NCI-H345 treated with DMSO at 0.1 percent for 48 hours (cell line): Measurements from ENCODE around the gene NRAP.

Experiments used
- DNase-seq: peaks from one replicate; lab custom pipeline; 2025; ENCODE audit not compliant: unreplicated experiment; lab: John Stamatoyannopoulos, UW

NRAP gene

DNA sequence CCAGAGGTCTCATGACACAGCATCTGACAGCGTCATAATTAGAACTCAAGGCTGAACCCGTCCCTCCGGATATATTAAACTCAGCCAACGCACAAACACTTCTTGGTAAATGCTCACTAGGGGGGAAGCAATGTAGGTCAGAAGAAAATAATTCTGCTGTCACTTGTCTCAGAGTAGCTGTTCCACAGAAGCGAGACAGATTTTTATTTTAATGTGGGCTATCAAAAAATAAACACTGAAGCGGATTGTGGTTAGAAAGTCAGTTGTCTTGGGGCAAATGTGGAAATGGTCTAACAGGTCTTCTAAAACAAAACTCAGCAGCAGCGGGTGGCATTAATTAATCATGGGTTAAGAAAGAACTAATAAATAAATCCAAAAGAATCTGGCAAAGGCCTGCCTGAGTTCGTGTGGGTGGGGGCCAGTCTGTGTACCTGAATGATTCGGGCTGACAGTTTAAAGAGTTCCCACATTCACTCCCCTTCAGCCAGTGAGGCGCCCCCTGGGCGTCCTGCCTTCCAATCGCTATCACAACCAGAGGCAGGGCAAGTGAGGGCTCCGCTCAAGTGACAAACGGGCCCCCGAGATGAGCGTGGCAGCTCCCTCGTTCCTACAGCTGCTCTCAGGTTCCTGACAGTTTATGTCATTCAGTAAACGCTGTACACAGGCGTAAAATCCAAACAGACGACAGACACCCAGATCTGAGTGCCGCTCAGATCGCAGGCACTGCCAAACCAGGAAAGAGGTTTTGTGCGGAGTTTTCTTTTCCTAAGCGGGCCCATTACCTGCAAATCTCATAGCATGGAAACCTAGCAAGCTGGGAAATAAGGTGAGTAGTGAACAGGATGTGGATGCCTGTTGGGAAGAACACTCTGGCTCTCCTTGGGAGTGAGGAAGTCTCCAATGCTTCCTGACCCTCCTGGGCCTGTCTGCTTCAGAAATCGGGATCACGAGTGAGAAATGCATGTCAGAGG lies 52.9 kb downstream of the NRAP start:
- DNase-seq, result no peak

- DNase-seq, result no peak
Observed at GRCh38 chr10:113609704-113610108, 54.1 kb downstream of the NRAP start.

DNA sequence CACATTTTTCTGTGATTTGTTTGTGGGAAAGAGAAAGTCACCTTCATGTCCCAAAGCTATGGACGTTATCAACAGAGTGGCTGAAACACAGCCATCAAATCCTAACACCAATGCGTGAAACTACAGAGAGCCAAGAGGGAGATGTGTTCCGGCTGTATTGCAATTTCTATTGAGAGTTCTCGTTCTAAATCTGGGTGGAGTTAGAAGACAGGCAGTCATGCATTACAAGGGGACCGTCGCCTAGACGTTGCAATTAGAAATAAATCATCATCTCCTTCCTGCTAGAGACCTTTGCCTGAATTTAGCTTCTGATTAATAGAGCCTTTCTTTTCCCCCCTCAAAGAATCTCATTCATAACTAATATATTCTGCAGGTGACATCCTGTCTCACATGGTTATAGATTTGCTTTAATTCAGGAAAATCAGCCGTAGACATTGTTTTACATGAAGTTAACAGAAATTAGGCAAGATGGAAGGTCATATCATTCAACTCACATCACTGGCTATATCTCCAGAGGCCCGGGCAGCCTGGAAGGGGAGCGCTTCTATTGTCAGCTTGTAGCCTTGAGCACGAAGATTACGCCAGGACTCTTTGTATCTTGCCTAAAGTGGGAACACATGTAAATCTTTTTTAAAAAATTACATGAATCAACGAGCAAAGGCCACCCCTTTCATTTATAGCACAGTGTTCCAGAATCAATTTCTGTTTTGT lies 58.4 kb downstream of the NRAP start:
- no peak for DNase-seq

DNA sequence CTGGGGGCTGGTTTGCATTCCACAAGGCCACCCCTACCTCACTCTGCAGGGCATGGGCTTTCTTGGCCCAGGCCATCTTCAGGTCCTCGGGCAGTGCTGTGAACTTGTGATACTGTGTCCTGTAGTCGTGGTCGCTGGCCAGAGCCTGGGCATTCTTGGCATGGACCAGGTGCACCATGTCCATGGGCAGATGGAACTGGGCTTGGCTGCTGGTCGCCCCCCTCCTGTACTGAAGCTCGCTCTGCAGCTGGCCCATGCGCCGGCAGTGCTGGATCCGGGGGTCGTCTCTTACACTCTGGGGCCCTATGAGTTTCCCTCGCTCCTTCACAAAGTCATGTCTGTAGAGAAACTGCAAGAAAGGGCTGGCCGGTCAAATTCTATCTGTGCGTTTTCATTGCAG lies 59.3 kb downstream of the NRAP start:
- no peak for DNase-seq

- DNase-seq, result no peak
Observed at GRCh38 chr10:113603057-113603777, 60.6 kb downstream of the NRAP start.

DNA sequence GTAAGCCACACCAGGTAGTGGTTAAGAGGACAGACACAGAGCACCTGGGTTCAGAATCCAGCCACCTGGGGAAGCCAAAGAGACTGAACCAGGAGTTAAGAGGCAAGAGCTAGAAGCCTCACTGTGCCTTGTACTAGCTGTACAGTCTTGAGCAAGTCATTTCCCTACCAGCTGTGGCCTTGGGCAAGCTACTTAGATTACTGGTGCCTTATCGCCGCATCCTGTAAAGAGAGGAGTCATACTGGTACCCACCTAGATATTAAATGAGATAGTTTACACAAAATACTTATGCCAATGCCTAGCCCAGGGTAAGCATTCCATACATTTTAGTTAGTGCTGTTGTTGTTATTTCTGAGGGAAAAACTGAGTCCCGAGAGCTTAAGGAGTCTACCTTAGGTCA lies 63.3 kb downstream of the NRAP start:
- DNase-seq, result no peak

DNA sequence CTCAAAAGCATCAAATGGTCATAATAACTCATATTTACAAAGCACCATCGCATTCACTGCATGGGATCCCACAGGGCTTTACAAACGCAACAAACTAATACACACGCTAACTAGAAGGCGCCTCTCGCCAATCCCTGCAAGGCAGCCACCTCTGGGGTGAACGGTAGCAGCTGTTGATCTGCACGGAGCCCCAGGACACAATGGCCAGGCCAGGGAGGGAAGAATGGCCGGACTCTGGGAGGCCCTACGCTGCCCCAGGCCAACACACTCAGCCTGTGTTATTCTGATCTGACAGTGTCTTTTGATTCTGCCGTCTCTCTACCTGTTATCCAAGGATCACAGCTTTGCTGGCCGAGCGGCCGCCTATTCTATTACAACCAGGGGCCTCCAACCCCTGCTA lies 69.2 kb downstream of the NRAP start:
- DNase-seq, result no peak

DNA sequence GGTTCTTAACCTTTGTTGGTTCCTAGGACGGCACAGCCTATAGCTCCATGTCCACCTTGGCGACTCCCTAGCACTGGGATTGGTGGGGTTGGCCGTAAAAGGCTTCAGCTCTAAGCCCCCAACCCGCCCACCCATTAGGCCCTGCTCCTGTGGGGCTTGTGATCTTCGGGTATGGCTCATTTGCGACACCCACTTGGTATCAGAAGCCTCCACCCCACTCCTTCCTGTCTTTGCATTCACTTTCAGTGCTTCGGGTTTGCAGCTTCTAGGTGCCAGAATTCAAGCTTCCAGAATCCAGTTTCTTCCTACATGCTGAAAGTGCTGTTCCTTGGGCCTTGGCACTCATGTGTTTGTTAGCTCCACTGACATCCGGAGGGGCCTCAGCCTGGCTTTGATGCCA lies 71.5 kb downstream of the NRAP start:
- no peak for DNase-seq

- no peak for DNase-seq
Observed at GRCh38 chr10:113590581-113590980, 73.3 kb downstream of the NRAP start.

DNA sequence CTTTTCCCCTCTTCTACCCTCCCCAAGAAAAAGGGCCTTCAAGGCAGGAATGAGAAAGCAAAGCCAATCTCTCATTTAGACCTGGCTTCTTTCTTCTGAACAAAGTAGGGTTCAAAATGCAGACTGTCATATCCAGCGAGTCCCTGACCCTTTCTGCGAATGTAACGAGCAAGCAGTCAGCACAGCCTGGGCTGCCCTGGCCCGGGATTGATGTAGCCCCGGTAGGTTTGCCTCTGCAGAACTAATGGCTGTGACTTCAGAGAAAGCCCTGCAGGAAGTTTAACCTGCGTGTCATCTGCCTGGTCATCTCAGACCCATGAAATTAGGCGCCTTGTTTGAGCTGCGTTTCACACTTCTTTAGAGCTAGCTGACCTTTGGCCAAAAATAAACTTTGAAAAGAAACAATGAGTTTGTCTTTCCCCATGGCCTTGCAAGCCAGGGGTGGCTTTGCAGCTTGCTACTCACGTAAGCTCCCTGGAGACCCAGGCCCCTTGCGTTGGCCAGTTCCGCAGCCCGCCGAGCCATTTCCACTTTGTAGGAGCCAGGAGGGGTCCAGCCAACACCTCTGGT lies 74.6 kb downstream of the NRAP start:
- no peak for DNase-seq

DNA sequence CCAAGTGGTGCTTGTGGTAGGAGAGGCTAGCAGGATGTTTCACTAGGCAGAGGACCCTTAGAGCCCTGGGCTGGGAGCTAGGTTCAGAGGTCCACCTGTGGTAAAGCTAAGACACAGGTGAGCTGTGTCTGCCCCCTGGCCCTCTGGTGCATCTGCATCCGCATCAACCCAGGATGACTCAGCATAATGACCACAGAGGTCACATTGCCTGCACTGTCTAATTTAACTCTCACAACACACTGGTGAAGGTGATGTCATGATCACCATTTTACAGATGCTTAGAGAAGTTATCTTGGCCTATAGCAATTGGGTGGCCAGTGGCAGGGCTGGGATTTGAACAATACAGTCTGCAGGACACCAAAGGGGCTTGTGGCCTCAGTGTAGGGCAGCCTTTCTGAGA lies 77.9 kb downstream of the NRAP start:
- DNase-seq, result no peak

- no peak for DNase-seq
Observed at GRCh38 chr10:113583571-113583970, 80.3 kb downstream of the NRAP start.

DNA sequence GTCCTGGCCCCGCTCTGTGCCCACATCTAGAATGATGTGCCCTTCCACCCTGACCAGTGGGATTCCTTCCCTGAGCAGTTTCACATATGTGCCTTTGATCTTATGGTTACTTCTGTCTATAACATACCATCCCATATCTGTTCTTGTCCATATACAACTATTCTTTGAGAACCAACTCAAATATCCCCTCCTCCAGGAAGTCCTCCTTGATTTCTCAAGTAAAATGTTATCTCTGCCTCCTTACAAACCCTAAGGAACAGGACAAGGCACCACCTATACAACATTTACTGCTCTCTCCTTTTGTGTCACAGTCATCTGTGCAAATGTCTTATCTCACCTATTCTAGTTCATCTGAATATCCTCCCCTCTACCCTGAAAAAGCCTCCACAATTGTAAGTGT lies 82.7 kb downstream of the NRAP start:
- DNase-seq, result no peak

DNA sequence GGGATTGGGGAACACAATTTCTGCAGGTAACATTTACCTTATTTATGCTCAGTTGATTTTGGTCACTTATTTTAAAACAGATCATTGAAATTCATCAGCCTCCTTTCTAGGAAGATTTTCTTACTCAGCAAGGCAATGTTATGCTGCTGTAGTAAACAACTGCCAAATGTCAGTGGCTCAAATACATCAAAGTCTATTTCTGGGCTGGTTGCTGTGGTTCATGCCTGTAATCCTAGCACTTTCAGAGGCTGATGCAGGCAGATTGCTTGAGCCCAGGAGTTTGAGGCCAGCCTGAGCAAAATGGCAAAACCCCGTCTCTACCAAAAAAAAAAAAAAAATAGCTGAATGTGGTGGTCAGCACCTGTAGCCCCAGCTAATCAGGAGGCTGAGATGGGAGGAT lies 85.1 kb downstream of the NRAP start:
- DNase-seq, result no peak

DNA sequence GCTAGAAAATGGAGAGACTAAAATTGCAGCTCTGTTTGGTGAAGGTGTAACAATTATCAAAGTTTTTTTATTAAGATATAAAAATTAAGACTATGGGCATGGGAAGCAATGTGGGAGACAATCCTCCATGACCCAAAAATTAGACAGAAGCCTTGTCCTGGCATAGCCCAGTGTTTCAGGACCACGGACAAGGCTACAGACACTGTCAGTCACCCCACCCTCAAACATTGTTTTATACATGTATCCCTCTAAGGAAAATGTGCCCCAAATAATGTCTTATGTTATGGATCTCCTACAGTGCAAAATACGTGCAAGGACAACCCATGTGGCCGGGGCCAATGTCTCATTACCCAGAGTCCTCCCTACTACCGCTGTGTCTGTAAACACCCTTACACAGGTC lies 87.0 kb downstream of the NRAP start:
- DNase-seq, result no peak

DNA sequence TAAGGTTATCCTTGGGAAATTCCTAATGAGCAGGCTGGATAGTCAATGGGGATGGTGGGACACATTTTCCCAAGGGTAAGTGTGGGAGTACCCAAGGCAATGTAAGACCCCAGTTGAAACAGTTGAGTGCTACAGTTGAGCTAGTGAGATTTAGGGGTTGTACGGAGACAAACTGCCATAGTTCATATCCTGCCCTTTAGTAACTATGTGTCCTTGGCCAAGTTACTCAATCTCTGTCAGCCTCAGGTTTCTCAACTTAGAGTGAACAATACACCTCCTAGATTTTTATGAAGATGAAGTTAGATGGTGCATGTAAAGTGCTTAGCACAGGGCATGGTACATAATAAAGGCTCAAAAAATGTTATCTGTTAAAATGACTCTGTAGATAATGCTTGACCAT lies 90.5 kb downstream of the NRAP start:
- no peak for DNase-seq

GRCh38 chr10:113572520-113573290 lies 91.1 kb downstream of the NRAP start:
- no peak for DNase-seq

- no peak for DNase-seq
Observed at GRCh38 chr10:113569576-113569975, 94.3 kb downstream of the NRAP start.

GRCh38 chr10:113566888-113567287 lies 97.0 kb downstream of the NRAP start:
- DNase-seq, result peak; percentile 89

- no peak for DNase-seq
Observed at GRCh38 chr10:113565364-113565763, 98.5 kb downstream of the NRAP start.
